Right kidney (tissue), 1 donor: ENCODE results near the gene NKAIN2.
"Not testable (repeated sequence)": the region's sequence is repeated elsewhere in the genome, so short reads cannot be mapped to it uniquely, and the experiment has no call there.

Experiments
- DNase-seq: peaks from one replicate; pipeline ENCODE4 v3.0.0-alpha.2; 2016

NKAIN2 gene

GRCh38 chr6:124524491-124525200, 721.0 kb downstream of the NKAIN2 start:
- no peak for DNase-seq

- no peak for DNase-seq
These were observed 727.3 kb downstream of the NKAIN2 start for GRCh38 chr6:124530926-124531325.

GRCh38 chr6:124535299-124535698, 731.6 kb downstream of the NKAIN2 start:
- DNase-seq, result no peak

- DNase-seq, result no peak
These were observed 732.1 kb downstream of the NKAIN2 start for GRCh38 chr6:124535746-124536145.

GRCh38 chr6:124536157-124536841, 732.6 kb downstream of the NKAIN2 start:
- DNase-seq, result no peak

- no peak for DNase-seq
These were observed 733.2 kb downstream of the NKAIN2 start for GRCh38 chr6:124536842-124537191.

- DNase-seq, result no peak
These were observed 735.4 kb downstream of the NKAIN2 start for GRCh38 chr6:124539096-124539495.

- DNase-seq, result no peak
These were observed 737.9 kb downstream of the NKAIN2 start for GRCh38 chr6:124541573-124541972.

GRCh38 chr6:124546601-124547000, 742.9 kb downstream of the NKAIN2 start:
- DNase-seq, result no peak

GRCh38 chr6:124551711-124552233, 748.1 kb downstream of the NKAIN2 start:
- DNase-seq, result no peak

GRCh38 chr6:124557873-124558272, 754.2 kb downstream of the NKAIN2 start:
- no peak for DNase-seq

- DNase-seq, result not testable (repeated sequence)
These were observed 756.4 kb downstream of the NKAIN2 start for GRCh38 chr6:124560078-124560477.

GRCh38 chr6:124560873-124561567, 757.4 kb downstream of the NKAIN2 start:
- no peak for DNase-seq

GRCh38 chr6:124561635-124562130, 758.0 kb downstream of the NKAIN2 start:
- DNase-seq, result no peak

GRCh38 chr6:124564125-124564524, 760.5 kb downstream of the NKAIN2 start:
- not testable (repeated sequence) for DNase-seq

GRCh38 chr6:124567401-124567800, 763.7 kb downstream of the NKAIN2 start:
- DNase-seq, result no peak

- no peak for DNase-seq
These were observed 770.3 kb downstream of the NKAIN2 start for GRCh38 chr6:124573953-124574352.

GRCh38 chr6:124577734-124578281, 774.1 kb downstream of the NKAIN2 start:
- DNase-seq, result no peak

GRCh38 chr6:124590001-124590400, 786.3 kb downstream of the NKAIN2 start:
- DNase-seq, result no peak

GRCh38 chr6:124599656-124600055, 796.0 kb downstream of the NKAIN2 start:
- no peak for DNase-seq

- DNase-seq, result no peak
These were observed 801.1 kb downstream of the NKAIN2 start for GRCh38 chr6:124604719-124605118.

GRCh38 chr6:124607119-124607627, 803.5 kb downstream of the NKAIN2 start:
- DNase-seq, result no peak

GRCh38 chr6:124613031-124613430, 809.4 kb downstream of the NKAIN2 start:
- no peak for DNase-seq
